Endodermal cell (in vitro differentiated cells): ENCODE data around the gene GTSF1L. TPM values are rescaled to one million over a fixed set of nuclear protein-coding genes. Genes with fewer than 3 reads are reported as not detected.

Source experiments
- DNase-seq: peaks from one replicate; pipeline ENCODE4 v3.0.0-alpha.2; 2017
- H3K27ac ChIP-seq: 2 replicates; pipeline ENCODE4 v1.5.1; 2013; ENCODE audit warnings: mild to moderate bottlenecking, low read depth, low read length, moderate library complexity
- H3K27me3 ChIP-seq: 2 replicates; pipeline ENCODE4 v1.6.1; 2013; ENCODE audit warnings: mild to moderate bottlenecking, low read length, moderate library complexity; ENCODE audit not compliant: insufficient read depth, control insufficient read depth, poor library complexity, severe bottlenecking
- H3K36me3 ChIP-seq: 2 replicates; pipeline ENCODE4 v1.7.0; 2013; ENCODE audit warnings: mild to moderate bottlenecking, low read length, moderate library complexity; ENCODE audit not compliant: control insufficient read depth, insufficient read depth
- H3K4me1 ChIP-seq: one replicate; pipeline ENCODE4 v1.7.0; 2013; ENCODE audit warnings: low read length; ENCODE audit not compliant: control insufficient read depth, insufficient read depth
- H3K4me3 ChIP-seq: 2 replicates; pipeline ENCODE4 v1.5.1; 2013; ENCODE audit warnings: mild to moderate bottlenecking, low read length, moderate library complexity
- H3K9ac ChIP-seq: 2 replicates; pipeline ENCODE4 v1.6.1; 2013; ENCODE audit warnings: mild to moderate bottlenecking, low read length, moderate library complexity; ENCODE audit not compliant: poor library complexity, severe bottlenecking; ENCODE audit errors: extremely low read depth
- H3K9me3 ChIP-seq: 2 replicates; pipeline ENCODE4 v1.6.1; 2013; ENCODE audit warnings: mild to moderate bottlenecking, low read length, moderate library complexity; ENCODE audit not compliant: control insufficient read depth
- H3K27ac Mint-ChIP-seq: 2 replicates; pipeline ENCODE4 v1.8.0; 2020; ENCODE audit warnings: mixed read lengths
- H3K27me3 Mint-ChIP-seq: 2 replicates; pipeline ENCODE4 v1.8.0; 2021; ENCODE audit warnings: mild to moderate bottlenecking, mixed read lengths; ENCODE audit not compliant: insufficient read depth
- H3K36me3 Mint-ChIP-seq: 2 replicates; pipeline ENCODE4 v1.8.0; 2020; ENCODE audit warnings: low read depth, mixed read lengths
- H3K4me1 Mint-ChIP-seq: 2 replicates; pipeline ENCODE4 v1.8.0; 2020; ENCODE audit warnings: mixed read lengths
- H3K4me3 Mint-ChIP-seq: 2 replicates; pipeline ENCODE4 v1.8.0; 2020; ENCODE audit warnings: mild to moderate bottlenecking, moderate library complexity, mixed read lengths
- H3K9me3 Mint-ChIP-seq: 2 replicates; pipeline ENCODE4 v1.8.0; 2020; ENCODE audit warnings: mild to moderate bottlenecking, mixed read lengths
- CTCF ChIP-seq: fragments of 200-600 bp; sonication (generic); conservative IDR thresholded peaks from 2 replicates; pipeline ENCODE4 v1.5.0; 2021; ENCODE audit warnings: antibody characterized with exemption, mild to moderate bottlenecking
- WGBS, 2 experiments: methylation state at CpG; one replicate each; pipeline versions ENCODE4 v1.1.5 to v1.1.7; 2013; ENCODE audit warnings: missing lambda C conversion rate in 2 of 2, mixed read lengths in 1 of 2; ENCODE audit not compliant: insufficient coverage in 1 of 2, insufficient read length in 1 of 2; 5-methylcytosine and 5-hydroxymethylcytosine counted together
- total RNA-seq, 2 donors: library from RNA; stranded (reverse); fragmentation: NEBNext Ultra II Directional in 1 of 2; extraction: Animal tissue kit (Norgen Biotek cat#: 25700) in 1 of 2; gene quantifications; 2 replicates in 1 of 2; 3 replicates in 1 of 2; pipeline ENCODE4 v1.2.1, GENCODE V29; 2021

GTSF1L gene
- total RNA-seq, 2 donors from 2014 or later, result not detected

GRCh38 chr20:43710370-43711044 lies 16.3 kb downstream of the GTSF1L start:
- no peaks in the 10 kb centered on the region for H3K4me1 ChIP-seq
- H3K36me3 ChIP-seq, result peaks cover 69% of the 10 kb centered on the region
- DNase-seq, result no peak
- no peak overlapping the region for H3K4me3 ChIP-seq
- TF ChIP-seq CTCF, result no peak
- Mint-ChIP-seq H3K27ac (no peak overlapping the region), H3K27me3 (no peaks in the 10 kb centered on the region), H3K9me3 (no peaks in the 10 kb centered on the region), H3K4me3 (no peak overlapping the region), H3K36me3 (peaks cover 69% of the 10 kb centered on the region), H3K4me1 (no peaks in the 10 kb centered on the region)
- H3K27ac ChIP-seq, result no peak overlapping the region
- no peaks in the 10 kb centered on the region for H3K9me3 ChIP-seq
- no peaks in the 10 kb centered on the region for H3K27me3 ChIP-seq
- 92 to 96% methylated on average over 5 to 9 of the region's 9 CpGs for WGBS, 2 experiments
- no peak overlapping the region for H3K9ac ChIP-seq

- Mint-ChIP-seq H3K27ac (no peak overlapping the region), H3K4me3 (no peak overlapping the region), H3K9me3 (no peaks in the 10 kb centered on the region), H3K27me3 (no peaks in the 10 kb centered on the region), H3K4me1 (no peaks in the 10 kb centered on the region), H3K36me3 (peaks cover 55% of the 10 kb centered on the region)
- Histone ChIP-seq H3K4me3 (no peak overlapping the region), H3K9ac (no peak overlapping the region), H3K9me3 (no peaks in the 10 kb centered on the region), H3K27ac (no peak overlapping the region), H3K27me3 (no peaks in the 10 kb centered on the region), H3K4me1 (no peaks in the 10 kb centered on the region), H3K36me3 (peaks cover 69% of the 10 kb centered on the region)
- no peak for TF ChIP-seq CTCF
- no peak for DNase-seq
- 94 to 97% methylated on average over 6 to 14 of the region's 14 CpGs for WGBS, 2 experiments
Measured at GRCh38 chr20:43702502-43702901, 24.3 kb downstream of the GTSF1L start.

- H3K9ac ChIP-seq, result no peak overlapping the region
- H3K9me3 Mint-ChIP-seq, result no peaks in the 10 kb centered on the region
- H3K4me1 Mint-ChIP-seq, result no peaks in the 10 kb centered on the region
- H3K36me3 ChIP-seq, result peaks cover 66% of the 10 kb centered on the region
- no peaks in the 10 kb centered on the region for H3K27me3 Mint-ChIP-seq
- H3K27me3 ChIP-seq, result no peaks in the 10 kb centered on the region
- no peaks in the 10 kb centered on the region for H3K9me3 ChIP-seq
- peaks cover 57% of the 10 kb centered on the region for H3K36me3 Mint-ChIP-seq
- TF ChIP-seq CTCF, result no peak
- no peaks in the 10 kb centered on the region for H3K4me1 ChIP-seq
- no peak overlapping the region for H3K27ac ChIP-seq
- no peak for DNase-seq
- H3K4me3 Mint-ChIP-seq, result no peak overlapping the region
- H3K4me3 ChIP-seq, result no peak overlapping the region
- no peak overlapping the region for H3K27ac Mint-ChIP-seq
- WGBS, 2 experiments, result 96 to 100% methylated on average over 4 to 8 of the region's 8 CpGs
Measured at GRCh38 chr20:43700627-43701026, 26.2 kb downstream of the GTSF1L start.
